Esophagus muscularis mucosa (tissue), 4 donors: Measurements from ENCODE around the gene MUC2.

ENCODE experiments used
- EP300 ChIP-seq: sonication (generic); formaldehyde crosslinking; IDR thresholded peaks from one replicate; pipeline ENCODE4 v1.6.1; 2017; ENCODE audit warnings: antibody characterized with exemption
- POLR2A ChIP-seq: fragments of 450-650 bp; IDR thresholded peaks from one replicate; pipeline ENCODE4 v1.6.1; 2017; ENCODE audit warnings: antibody characterized with exemption, moderate library complexity, mild to moderate bottlenecking, low read depth
- TF ChIP-seq, protein P1 (sequence below), 3 experiments: fragments of 200-600 bp in 2 of 3; fragments of 450-650 bp in 1 of 3; sonication (generic) in 2 of 3; IDR thresholded peaks; one replicate each; pipeline ENCODE4 v1.5.1; 2017 to 2019; ENCODE audit warnings: antibody characterized with exemption in 3 of 3, mild to moderate bottlenecking in 2 of 3, moderate library complexity in 1 of 3

DNA sequence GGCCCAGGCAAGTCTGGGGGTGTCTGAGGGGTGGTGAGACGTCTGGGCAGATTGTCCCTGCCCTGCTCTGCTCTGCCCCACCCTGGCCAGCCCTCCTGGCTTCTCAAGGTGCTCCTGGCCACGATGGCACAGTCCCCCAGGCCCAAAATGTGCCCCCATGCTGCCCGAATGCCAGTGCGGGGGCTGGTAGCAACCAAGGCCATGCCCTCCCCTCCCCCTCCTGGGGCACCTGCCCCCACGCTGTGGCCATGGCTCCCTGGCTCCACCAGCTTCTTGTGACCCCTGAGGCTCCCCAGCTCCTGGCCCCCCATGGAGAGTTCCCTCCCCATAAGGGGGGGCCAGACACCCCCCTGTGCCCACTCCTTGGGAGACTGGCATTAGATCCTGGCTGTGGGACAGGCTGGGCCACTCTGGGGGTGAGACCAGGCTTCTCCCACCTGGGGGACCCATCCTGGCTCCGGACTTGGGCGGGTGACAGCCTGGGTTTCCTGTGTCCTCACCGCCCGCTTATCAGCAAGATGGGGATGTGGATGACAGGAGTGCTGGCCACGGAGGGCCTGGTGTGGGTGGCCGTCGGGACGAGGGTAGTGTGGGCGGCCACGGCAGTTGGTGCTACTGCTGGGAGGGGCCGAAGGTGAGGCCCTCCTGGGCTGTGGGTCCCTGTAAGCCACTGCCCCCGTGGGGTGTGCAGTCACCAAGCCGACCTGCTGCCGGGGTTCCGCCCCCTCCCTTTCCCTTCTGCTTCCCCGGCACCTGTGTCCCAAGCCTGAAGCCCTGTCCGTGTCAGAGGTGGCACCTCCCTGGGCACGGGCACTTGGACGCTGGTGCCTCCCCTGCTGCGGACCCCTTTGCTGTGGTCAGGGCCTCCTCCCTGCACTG is 22.3 kb upstream of the MUC2 start:
- TF ChIP-seq, protein P1, sequence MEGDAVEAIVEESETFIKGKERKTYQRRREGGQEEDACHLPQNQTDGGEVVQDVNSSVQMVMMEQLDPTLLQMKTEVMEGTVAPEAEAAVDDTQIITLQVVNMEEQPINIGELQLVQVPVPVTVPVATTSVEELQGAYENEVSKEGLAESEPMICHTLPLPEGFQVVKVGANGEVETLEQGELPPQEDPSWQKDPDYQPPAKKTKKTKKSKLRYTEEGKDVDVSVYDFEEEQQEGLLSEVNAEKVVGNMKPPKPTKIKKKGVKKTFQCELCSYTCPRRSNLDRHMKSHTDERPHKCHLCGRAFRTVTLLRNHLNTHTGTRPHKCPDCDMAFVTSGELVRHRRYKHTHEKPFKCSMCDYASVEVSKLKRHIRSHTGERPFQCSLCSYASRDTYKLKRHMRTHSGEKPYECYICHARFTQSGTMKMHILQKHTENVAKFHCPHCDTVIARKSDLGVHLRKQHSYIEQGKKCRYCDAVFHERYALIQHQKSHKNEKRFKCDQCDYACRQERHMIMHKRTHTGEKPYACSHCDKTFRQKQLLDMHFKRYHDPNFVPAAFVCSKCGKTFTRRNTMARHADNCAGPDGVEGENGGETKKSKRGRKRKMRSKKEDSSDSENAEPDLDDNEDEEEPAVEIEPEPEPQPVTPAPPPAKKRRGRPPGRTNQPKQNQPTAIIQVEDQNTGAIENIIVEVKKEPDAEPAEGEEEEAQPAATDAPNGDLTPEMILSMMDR (IDR thresholded peaks at IDR 0.05) = no peak
- TF ChIP-seq POLR2A = no peak
- TF ChIP-seq EP300 = no peak
